Fibroblast of lung (primary cell): ENCODE results near the gene NDST1.

Experiments
- CTCF ChIP-seq, 2 donors: IDR thresholded peaks in 1 of 2; conservative IDR thresholded peaks in 1 of 2; 1 replicate in 1 of 2; 2 replicates in 1 of 2; pipeline ENCODE4 v1.5.1; 2011 to 2012; ENCODE audit warnings: low read length in 2 of 2, control low read depth in 1 of 2, inconsistent platforms in 1 of 2, low read depth in 1 of 2, mild to moderate bottlenecking in 1 of 2
- EZH2 ChIP-seq: IDR thresholded peaks from 2 replicates; pipeline ENCODE4 v1.5.1; 2012; ENCODE audit warnings: low read length, control low read depth, mild to moderate bottlenecking; ENCODE audit errors: missing control alignments

- no peak for TF ChIP-seq CTCF (conservative IDR thresholded peaks at IDR 0.05 in 1 of 2, IDR thresholded peaks at IDR 0.05 in 1 of 2; ENCODE audit: low read depth in 1 of 2, low read length in 2 of 2)
- TF ChIP-seq EZH2: no peak
Measured at GRCh38 chr5:150500905-150501304, 7.0 kb upstream of the NDST1 start.
